Inflammatory macrophage treated with lipopolysaccharide for 1 hour (primary cell): ENCODE measurements around the gene WRAP73.
"Not testable (repeated sequence)": the region's sequence is repeated elsewhere in the genome, so short reads cannot be mapped to it uniquely, and the experiment has no call there.

Experiments
- DNase-seq, 2 donors: peaks; one replicate each; pipeline ENCODE4 v3.0.0-alpha.2; 2020 to 2022

WRAP73 gene

GRCh38 chr1:3594706-3595377, 55.1 kb downstream of the WRAP73 start:
- DNase-seq = no peak

DNA sequence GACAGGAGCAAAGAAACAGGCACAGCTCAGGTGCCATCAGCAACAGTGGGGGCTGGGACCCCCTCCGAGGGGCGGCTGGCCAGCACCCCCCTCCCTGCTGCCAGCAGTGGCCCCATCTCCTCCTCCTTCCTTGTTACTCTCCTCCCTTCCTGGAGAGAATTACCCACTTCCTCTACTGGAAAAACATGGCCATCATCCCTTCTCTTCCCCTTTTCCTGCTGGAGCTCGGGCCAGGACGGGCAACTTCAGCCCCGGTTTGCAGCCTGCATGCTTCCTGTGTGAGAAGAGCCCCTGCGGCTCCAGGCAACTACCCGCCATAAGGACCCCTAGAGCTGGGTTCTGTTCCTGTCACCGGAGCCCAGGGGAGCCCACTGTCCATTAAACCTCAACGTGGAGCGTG, 56.2 kb downstream of the WRAP73 start:
- no peak for DNase-seq

- DNase-seq = no peak
Observed at GRCh38 chr1:3593334-3593733, 56.6 kb downstream of the WRAP73 start.

DNA sequence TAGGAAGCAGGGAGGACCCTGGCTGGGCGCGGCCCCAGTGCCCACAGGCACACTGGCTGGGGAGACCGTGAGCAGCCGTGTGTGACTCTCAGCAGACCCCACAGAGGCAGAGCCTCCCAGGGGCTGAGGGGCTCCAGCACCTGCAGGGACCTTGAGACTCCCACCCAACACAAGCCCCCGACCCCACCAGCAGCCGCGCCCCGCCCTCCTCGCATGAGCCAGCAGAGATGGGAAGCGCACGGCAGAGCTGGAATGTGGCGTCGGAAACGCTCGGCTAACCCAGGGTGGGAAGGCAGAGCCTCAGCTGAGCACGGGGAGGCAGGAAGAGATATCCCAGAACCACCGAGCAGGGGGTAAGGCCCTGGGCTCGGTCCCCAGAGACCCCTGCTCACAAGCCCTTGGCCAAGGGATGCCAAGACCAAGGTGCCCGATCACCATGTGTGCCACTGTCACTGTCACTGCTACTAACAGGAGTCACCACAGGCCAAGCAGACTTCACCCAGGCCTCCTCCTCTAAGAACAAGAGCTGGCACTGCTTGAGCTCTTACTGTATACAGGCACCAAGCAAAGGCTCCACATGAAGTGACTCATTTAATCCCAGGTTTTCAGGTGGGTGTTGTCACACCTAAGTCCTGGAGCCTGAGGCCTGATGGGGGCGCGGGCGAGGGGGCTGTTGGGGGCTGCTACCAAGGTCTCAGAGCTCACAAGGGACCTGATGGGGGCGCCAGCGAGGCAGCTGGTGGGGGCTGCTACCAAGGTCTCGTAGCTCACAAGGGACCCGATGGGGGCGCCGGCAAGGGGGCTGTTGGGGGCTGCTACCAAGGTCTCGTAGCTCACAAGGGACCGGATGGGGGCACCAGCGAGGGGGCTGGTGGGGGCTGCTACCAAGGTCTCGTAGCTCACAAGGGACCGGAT, 58.7 kb downstream of the WRAP73 start:
- DNase-seq = no peak

DNA sequence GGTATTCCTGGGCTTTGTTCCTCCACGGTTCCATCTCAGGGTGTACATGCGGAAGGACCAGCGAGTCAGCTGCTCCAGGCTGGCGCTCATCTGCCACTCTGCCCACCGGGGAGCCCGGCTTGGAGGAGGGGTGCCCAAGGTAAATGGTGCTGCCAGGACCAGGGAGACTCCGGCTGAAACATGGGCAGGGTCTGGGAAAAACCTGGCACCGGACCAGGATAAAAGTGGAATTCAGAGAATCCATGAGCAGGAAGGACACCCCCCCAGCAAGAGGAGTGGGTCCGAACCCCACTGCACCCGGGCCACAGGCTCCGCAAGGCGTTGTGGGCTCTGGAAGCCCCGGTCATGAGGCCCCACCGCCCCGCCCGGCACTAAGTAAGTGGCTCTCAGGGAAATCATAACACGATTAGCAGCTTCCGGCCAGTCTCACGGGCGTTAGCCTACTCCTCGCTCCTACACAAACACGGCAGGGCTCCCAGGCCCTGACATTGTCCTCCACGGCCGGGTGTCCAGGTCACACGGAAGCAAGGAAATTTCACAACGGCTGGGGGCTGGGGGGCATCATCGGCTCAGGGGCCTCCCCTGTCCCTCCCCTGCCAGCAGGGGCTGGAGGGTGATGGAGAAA, 59.7 kb downstream of the WRAP73 start:
- DNase-seq = no peak

- DNase-seq = no peak
Observed at GRCh38 chr1:3588395-3588794, 61.5 kb downstream of the WRAP73 start.

DNA sequence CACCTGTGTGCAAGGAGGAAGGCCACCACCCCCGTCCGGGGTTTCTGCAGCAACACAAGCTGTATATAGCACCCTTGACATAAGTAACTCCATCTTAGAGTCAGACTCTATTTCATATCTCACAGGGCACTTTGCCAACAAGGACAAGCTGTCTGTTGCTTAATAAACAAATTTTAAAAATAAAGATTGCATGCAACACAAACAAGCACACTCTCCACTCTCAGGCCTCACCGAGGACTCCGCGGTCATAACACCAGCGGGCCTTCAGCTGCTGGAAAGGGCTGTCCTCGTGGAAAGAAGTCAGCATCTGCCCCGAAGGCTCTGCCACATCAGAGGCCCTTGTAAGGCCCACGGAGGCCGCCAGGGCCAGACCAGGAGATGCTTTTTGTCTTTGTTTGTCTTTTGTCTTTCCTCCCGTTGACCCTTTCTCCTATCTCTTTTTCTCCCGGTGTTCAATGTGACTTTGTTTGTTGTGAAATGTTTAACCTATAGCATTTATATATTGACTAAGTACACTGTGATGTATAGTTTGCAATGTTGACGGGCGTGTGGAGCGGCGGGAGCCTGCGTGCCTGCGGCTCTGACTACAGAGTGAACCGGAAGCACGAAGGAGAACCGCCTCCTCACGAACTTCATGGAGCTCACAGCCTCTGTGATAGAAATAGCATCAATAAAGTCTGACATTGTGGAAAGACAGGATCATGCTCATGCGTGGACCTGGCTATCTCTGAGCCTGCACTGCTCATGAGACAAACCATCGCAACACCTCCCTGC, 62.7 kb downstream of the WRAP73 start:
- DNase-seq = no peak

- DNase-seq = no peak
Observed at GRCh38 chr1:3585940-3586568, 63.8 kb downstream of the WRAP73 start.

DNA sequence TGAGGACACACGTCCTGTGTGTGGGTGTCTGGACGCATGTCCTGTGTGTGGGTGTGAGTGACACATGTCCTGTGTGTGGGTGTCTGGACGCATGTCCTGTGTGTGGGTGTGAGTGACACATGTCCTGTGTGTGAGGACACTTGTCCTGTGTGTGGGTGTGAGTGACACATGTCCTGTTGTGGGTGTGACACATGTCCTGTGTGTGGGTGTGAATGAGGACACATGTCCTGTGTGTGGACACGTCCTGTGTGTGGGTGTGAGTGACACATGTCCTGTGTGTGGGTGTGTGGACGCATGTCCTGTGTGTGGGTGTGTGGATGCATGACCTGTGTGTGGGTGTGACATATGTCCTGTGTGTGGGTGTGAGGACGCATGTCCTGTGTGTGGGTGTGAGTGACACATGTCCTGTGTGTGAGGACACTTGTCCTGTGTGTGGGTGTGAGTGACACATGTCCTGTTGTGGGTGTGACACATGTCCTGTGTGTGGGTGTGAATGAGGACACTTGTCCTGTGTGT, 64.5 kb downstream of the WRAP73 start:
- not testable (repeated sequence) for DNase-seq

DNA sequence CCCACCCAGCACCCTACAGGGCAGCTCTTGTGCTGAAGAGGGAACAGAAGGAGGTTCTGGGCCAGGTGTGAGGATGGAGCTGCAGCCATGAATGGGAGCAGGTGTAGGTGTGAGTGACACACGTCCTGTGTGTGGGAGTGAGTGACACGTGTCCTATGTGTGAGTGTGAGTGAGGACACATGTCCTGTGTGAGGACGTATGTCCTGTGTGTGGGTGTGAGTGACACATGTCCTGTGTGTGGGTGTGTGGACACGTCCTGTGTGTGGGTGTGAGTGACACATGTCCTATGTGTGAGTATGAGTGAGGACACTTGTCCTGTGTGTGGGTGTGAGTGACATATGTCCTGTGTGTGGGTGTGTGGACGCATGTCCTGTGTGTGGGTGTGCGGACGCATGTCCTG, 65.0 kb downstream of the WRAP73 start:
- DNase-seq = peak in 1 of 2 donors; percentile 3

GRCh38 chr1:3583751-3584150, 66.2 kb downstream of the WRAP73 start:
- DNase-seq = not testable (repeated sequence)

DNA sequence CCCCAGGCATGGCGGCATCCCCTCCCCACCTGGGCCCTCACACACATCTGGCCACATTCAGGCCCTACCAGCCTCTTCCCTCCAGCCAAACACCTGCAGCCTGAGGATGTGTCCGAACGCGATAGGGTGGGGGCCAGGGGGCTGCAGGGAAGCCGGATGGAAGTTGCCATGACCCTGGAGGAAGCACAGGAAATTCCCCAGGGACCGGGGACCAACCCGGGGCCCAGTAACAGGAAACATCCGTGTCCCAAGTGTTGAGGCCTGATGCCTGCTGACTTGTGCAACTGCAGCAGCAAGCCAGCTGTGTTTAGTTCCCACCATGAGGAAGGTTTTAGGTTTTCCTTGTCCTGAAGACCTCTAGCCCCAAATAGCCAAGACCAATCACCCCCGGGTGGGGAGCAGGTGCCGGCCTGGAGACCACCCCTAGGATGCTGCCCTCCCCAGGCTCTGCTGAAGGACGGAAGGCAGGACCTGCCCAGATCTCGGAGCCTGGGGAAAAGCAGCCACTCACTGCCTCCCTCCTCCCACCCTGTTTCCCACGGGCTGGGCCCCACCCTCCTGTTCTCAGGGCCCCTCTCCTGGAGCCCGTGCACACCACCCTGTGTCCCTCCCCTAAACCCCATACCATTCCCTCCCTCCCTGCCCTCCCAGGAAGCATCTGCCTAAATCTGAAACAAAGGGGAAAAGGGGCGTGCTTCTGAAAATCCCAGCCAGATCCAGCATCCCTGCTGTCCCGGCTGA, 68.4 kb downstream of the WRAP73 start:
- no peak for DNase-seq
